ENCODE data around the gene KCNJ1.

Gene KCNJ1

GRCh38 chr11:128852327-128853023, 14.6 kb downstream of the KCNJ1 start:
- DNase-seq (ENCODE audit: low read depth in 2 of 2): no peak

DNA sequence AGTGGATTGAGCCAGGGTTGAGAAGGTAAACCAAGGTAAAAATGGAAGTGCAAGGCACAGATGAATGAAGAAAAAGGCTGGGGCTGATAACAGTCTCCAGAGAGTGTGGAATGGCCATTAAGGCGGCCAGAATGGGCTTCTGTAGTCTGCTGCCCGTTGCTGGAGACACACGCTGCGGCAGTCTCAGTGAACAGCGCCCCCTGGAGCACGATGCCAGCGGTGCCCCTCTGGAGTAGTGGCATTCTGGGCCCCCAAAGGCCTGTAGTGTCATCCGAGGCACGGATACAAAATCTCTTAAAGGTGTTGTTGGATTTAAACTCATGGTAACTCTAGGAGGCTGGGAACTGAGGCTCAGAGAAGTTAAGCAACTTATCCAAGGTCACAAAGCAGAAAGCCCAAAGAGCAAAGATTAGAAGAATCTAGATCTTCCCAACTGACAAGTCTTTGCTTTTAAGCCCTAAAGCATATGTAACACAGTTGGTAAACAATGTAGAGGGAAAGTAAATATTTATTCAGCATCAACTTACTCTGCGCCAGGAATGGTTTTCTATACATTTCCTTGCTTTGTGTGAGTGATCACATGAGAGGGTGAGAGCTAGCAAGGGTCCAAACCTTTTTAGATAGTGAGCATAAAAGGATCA, 18.2 kb downstream of the KCNJ1 start:
- DNase-seq (ENCODE audit: low read depth in 2 of 2): peak; percentile 28 to 64

DNA sequence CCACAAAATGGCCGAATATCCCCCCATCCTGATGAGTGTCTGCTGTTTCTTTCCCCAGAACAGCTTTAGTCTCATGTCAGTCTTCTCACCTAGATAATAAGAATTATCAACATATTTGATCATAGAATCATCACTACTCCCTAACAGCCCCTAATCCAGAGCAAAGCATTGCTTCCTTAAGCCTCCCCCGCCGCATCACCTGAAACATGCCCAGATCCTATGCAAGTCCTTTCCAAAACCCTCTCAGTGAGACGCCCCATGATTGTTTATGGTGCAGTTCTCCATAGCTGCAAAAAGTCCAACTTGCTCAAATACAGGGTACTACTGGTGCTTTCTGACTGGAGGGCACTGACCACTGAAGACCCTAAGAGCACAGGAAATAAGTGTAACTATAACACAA, 20.1 kb downstream of the KCNJ1 start:
- no peak for DNase-seq (ENCODE audit: low read depth in 2 of 2)

DNA sequence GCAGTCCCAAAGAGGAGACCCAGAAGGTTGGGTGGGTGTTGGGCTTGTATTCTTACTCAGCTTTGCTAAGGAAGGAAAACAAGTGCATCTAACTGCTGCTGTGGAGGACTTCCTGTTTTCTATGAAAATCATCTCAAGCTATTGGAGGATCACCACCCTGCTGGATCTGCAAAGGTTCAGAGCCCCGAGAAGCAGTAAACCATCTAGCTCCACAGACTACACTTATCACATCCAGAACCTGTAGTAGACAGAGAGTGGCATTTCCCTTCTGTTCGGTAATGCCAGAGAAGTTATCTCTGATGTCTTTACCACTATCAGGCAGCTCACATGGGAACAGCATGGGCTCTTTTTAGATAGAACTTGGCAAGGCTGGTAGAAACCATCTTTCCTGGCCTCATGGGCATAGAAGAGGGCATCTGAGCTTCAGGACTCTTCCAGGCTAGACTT, 21.7 kb downstream of the KCNJ1 start:
- DNase-seq (ENCODE audit: low read depth in 2 of 2): no peak

DNA sequence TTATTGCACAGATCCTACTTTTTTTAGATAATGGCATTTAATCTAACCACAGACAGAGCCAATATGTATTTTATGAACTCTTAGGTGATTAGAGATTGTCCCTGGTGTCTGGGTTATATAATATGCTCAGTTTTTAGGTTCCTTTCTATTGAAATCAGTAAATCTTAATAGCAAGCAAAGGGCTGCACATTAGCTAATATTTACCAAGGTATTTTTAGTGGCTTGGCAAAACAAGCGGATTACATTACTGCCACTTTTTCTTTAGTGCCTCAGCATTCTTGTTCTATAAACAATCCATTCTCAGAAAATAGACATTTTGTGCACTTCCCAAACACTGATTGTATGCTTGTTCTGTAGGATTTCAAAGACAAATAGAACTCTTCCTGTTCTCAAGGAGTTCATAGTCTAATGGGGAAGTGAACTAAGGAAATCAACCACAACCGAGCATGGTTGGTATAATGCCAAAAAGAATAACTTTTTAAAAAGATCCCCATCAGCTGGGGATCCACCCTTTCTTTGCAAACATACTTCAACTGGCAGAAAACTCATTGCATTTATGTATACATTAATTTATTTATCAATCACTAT, 23.8 kb downstream of the KCNJ1 start:
- DNase-seq (ENCODE audit: low read depth in 2 of 2): no peak

DNA sequence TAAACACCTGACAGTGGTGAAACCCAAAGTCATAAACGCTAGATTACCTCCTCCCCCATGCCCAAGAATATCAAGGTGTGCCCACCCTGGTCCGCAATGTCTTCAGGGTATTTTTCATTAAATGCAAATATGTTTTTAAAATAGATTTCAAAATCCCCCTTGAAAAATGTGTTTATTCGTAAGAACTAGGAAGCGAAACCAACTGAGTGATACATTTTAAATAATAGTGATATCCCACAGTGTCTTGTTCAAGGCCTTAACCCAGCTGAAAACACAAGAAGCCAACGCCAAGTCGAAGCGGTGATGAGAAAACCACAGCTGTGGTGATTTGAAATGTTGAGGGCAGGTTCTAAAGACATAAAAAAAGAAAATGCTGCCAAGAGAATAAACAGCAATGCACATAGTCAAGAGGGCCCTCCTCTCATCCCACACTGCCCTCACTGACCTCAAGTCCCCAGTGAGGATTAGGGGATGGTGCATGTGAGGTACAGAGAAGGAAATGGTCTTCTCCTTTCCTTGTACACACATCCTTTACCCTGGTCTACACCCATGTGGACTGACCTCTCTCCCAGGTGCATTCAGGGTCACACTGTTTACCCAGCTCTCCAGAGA, 25.5 kb downstream of the KCNJ1 start:
- no peak for DNase-seq (ENCODE audit: low read depth in 2 of 2)

GRCh38 chr11:128840783-128841182, 26.3 kb downstream of the KCNJ1 start:
- DNase-seq (ENCODE audit: low read depth in 2 of 2): no peak

- no peak for DNase-seq (ENCODE audit: low read depth in 2 of 2)
Observed at GRCh38 chr11:128840137-128840536, 27.0 kb downstream of the KCNJ1 start.

DNA sequence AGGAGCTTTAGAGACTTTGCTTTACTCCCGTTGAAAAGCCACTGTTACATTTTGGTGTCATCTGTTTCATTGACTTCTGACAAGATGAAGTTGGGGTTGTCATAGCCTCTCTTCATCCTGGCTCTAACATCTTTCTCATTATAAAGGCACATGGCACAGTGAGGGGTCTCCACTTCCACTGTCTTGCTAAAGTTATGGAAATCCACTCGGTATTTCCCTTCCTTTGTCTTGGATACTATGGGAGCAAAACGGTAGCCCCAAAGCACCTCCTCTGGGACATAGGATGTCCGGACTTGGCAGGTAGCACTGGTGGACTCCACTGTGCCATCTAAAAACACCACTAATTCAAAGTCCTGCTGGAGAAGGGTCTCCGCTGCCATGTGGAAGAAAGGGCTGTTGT, 28.0 kb downstream of the KCNJ1 start:
- DNase-seq (ENCODE audit: low read depth in 2 of 2): no peak

- no peak for DNase-seq (ENCODE audit: low read depth in 2 of 2)
Observed at GRCh38 chr11:128837627-128838026, 29.5 kb downstream of the KCNJ1 start.

GRCh38 chr11:128835741-128836430, 31.2 kb downstream of the KCNJ1 start:
- no peak for DNase-seq (ENCODE audit: low read depth in 2 of 2)

DNA sequence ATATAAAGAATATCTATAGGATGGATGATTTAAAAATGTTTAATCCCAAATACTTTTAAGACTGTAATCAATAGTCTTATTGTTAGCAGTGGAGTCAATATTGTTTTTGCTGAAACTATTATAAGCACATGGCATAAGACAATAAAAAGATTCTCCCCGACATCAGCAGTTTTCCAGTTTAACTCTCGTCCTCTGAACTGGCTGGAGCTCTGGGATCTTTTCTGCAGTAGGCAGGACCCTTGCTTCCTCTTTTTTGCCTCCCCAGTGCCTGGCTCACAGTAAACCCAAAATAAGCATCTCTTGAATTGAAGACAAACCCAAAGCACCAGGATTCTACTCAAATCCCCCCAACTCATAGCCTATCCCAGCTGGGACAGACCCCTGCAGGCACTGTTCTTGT, 32.9 kb downstream of the KCNJ1 start:
- DNase-seq (ENCODE audit: low read depth in 2 of 2): no peak

GRCh38 chr11:128832121-128832497, 35.0 kb downstream of the KCNJ1 start:
- no peak for DNase-seq (ENCODE audit: low read depth in 2 of 2)

GRCh38 chr11:128831174-128832120, 35.6 kb downstream of the KCNJ1 start:
- peak; percentile 77 to 86 for DNase-seq (ENCODE audit: low read depth in 2 of 2)

- DNase-seq (ENCODE audit: low read depth in 2 of 2): no peak
Observed at GRCh38 chr11:128830290-128831173, 36.6 kb downstream of the KCNJ1 start.

GRCh38 chr11:128828350-128828749, 38.7 kb downstream of the KCNJ1 start:
- no peak for DNase-seq (ENCODE audit: low read depth in 2 of 2)

DNA sequence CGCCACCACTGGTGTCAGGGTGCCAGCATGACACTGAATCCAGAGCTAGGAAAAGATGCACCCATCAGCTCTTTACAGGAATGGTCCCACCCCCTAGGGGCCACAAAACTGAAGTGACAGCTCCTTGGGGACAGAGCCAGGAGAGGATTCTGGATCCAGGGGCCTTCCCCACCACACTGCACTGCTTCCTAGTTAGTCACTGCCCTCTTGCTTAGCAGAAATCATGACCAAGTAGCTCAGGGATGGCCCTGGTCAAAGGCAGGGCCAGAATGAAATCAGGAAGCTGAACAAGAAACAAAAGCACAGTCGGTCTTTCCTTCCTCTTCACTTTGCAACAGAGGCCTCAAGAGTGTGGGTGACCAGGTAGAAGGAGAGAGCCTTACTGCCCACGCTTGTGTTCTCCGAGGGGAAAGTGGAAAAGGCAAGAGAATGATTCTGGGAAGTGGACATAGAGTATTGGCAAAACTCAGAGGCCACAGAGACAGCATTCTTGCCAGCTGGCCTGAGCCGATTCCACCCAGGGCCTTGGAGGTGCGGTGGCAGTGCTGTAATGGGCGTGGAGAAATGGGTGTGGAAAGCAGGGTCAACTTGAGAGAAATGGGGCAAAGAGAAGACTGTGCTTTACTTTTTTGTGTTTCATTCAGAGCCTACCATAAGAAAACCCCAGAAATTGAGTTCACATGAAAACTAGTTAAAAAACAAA, 39.8 kb downstream of the KCNJ1 start:
- DNase-seq (ENCODE audit: low read depth in 2 of 2): no peak

- DNase-seq (ENCODE audit: low read depth in 2 of 2): no peak
Observed at GRCh38 chr11:128825050-128825784, 41.9 kb downstream of the KCNJ1 start.
